ENCODE results near the gene CACNA2D1. TPM values are rescaled to one million over a fixed set of nuclear protein-coding genes. Genes with fewer than 3 reads are reported as not detected.

Gene CACNA2D1
- total RNA-seq, 4 donors from 2014 or later, result 34.4 to 128 (median 67.9) TPM

GRCh38 chr7:82230811-82231581, 212.6 kb downstream of the CACNA2D1 start:
- no peak overlapping the region for H3K27ac ChIP-seq
- no peak for TF ChIP-seq POLR2A (IDR thresholded peaks at IDR 0.05)
- TF ChIP-seq, protein P1, sequence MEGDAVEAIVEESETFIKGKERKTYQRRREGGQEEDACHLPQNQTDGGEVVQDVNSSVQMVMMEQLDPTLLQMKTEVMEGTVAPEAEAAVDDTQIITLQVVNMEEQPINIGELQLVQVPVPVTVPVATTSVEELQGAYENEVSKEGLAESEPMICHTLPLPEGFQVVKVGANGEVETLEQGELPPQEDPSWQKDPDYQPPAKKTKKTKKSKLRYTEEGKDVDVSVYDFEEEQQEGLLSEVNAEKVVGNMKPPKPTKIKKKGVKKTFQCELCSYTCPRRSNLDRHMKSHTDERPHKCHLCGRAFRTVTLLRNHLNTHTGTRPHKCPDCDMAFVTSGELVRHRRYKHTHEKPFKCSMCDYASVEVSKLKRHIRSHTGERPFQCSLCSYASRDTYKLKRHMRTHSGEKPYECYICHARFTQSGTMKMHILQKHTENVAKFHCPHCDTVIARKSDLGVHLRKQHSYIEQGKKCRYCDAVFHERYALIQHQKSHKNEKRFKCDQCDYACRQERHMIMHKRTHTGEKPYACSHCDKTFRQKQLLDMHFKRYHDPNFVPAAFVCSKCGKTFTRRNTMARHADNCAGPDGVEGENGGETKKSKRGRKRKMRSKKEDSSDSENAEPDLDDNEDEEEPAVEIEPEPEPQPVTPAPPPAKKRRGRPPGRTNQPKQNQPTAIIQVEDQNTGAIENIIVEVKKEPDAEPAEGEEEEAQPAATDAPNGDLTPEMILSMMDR (IDR thresholded peaks at IDR 0.05), result no peak

DNA sequence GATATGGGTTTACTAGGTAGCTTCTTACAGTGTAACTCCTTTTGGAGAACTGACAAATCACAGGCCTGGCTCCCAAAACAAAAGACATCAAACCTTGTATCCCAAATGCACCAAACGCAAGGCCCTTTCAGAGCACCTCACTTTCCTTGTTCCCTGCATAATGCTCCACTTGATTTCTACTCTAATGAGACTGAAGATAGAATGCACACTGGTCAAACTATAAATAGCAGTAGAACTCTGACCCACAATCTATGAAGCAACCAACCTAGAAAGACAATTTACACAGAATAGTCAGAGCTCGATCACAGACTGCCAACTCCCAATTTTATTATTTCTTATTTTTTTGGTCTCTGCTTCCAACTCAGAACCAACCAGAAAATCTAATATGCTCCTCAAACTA, 214.4 kb downstream of the CACNA2D1 start:
- Histone ChIP-seq H3K4me1 (no peaks in the 10 kb centered on the region), H3K36me3 (no peaks in the 10 kb centered on the region), H3K4me3 (replicated peaks in 1 of 3) (no peak overlapping the region), H3K27me3 (no peaks in the 10 kb centered on the region), H3K9me3 (no peaks in the 10 kb centered on the region), H3K27ac (no peak overlapping the region)
- intact Hi-C loops (cut with DNase I), result no loop called here
- DNase-seq, result no peak
- no peak for TF ChIP-seq POLR2A (IDR thresholded peaks at IDR 0.05)
- TF ChIP-seq, protein P1 (IDR thresholded peaks at IDR 0.05), result no peak
- WGBS, 2 donors, result 87 to 92% methylated on average over 2 of the region's 2 CpGs

More at GRCh38 chr7:82230811-82231581, 212.6 kb downstream of the CACNA2D1 start:
- Histone ChIP-seq H3K4me1 (no peaks in the 10 kb centered on the region), H3K27me3 (no peaks in the 10 kb centered on the region), H3K36me3 (no peaks in the 10 kb centered on the region), H3K9me3 (no peaks in the 10 kb centered on the region), H3K4me3 (replicated peaks in 1 of 3) (no peak overlapping the region)
- 90 to 95% methylated on average over 3 of the region's 3 CpGs for whole genome bisulfite sequencing, 2 donors
- intact Hi-C loops (cut with DNase I), result loop anchor here (10.0 kb wide), 1 partner anchor 244 kb away; no protein-coding TSS in a partner anchor
- DNase-seq, result no peak

- WGBS, 2 donors, result 94 to 95% methylated on average over 3 of the region's 3 CpGs
Observed at GRCh38 chr7:82226191-82226590, 217.4 kb downstream of the CACNA2D1 start.

GRCh38 chr7:82224529-82224928, 219.0 kb downstream of the CACNA2D1 start:
- no peak for DNase-seq
- Histone ChIP-seq H3K27me3 (no peaks in the 10 kb centered on the region), H3K27ac (no peak overlapping the region), H3K36me3 (no peaks in the 10 kb centered on the region), H3K4me1 (no peaks in the 10 kb centered on the region), H3K9me3 (no peaks in the 10 kb centered on the region), H3K4me3 (replicated peaks in 1 of 3) (no peak overlapping the region)
- intact Hi-C loops (cut with DNase I), result no loop called here
- 95% methylated on average over 6 of the region's 6 CpGs for WGBS, 2 donors
- TF ChIP-seq, protein P1 (IDR thresholded peaks at IDR 0.05), result no peak
- no peak for TF ChIP-seq POLR2A (IDR thresholded peaks at IDR 0.05)

More at GRCh38 chr7:82226191-82226590, 217.4 kb downstream of the CACNA2D1 start:
- Histone ChIP-seq H3K36me3 (no peaks in the 10 kb centered on the region), H3K27ac (no peak overlapping the region), H3K4me3 (replicated peaks in 1 of 3) (no peak overlapping the region), H3K4me1 (no peaks in the 10 kb centered on the region), H3K27me3 (no peaks in the 10 kb centered on the region), H3K9me3 (no peaks in the 10 kb centered on the region)
- no peak for TF ChIP-seq POLR2A (IDR thresholded peaks at IDR 0.05)
- TF ChIP-seq, protein P1 (IDR thresholded peaks at IDR 0.05), result no peak
- intact Hi-C loops (cut with DNase I), result no loop called here
- DNase-seq, result no peak

- no peak for TF ChIP-seq POLR2A (IDR thresholded peaks at IDR 0.05)
- TF ChIP-seq, protein P1 (IDR thresholded peaks at IDR 0.05), result no peak
- 64 to 89% methylated on average over 3 of the region's 3 CpGs for WGBS, 2 donors
- no peak for DNase-seq
- Histone ChIP-seq H3K36me3 (no peaks in the 10 kb centered on the region), H3K4me3 (replicated peaks in 1 of 3) (no peak overlapping the region), H3K27ac (no peak overlapping the region), H3K27me3 (no peaks in the 10 kb centered on the region), H3K9me3 (no peaks in the 10 kb centered on the region), H3K4me1 (no peaks in the 10 kb centered on the region)
- intact Hi-C loops (cut with DNase I), result no loop called here
Observed at GRCh38 chr7:82223580-82223979, 220.0 kb downstream of the CACNA2D1 start.
